HG03025 (cell line): Measurements from ENCODE around the gene INCA1.

ENCODE experiments used
- ATAC-seq: cut with Tn5 transposase; IDR thresholded peaks from one replicate; pipeline ENCODE4 v1.9.1; 2021; ENCODE audit warnings: mild to moderate bottlenecking, moderate library complexity; ENCODE audit not compliant: unreplicated experiment, low FRiP score

INCA1 gene

GRCh38 chr17:4950075-4950745 lies 47.1 kb downstream of the INCA1 start:
- peak; percentile 10 for ATAC-seq

GRCh38 chr17:4949321-4950074 lies 47.8 kb downstream of the INCA1 start:
- peak; percentile 20 for ATAC-seq

- ATAC-seq = peak; percentile 29
Measured at GRCh38 chr17:4948931-4949320, 48.4 kb downstream of the INCA1 start.

- ATAC-seq = peak; percentile 22
Measured at GRCh38 chr17:4948166-4948930, 49.0 kb downstream of the INCA1 start, which contains the start of gene PFN1. Gene PFN1 (minus strand): TSS chr17:4948530. CDS start chr17:4948394, 136 bp downstream.

GRCh38 chr17:4947411-4948165 lies 49.7 kb downstream of the INCA1 start:
- ATAC-seq = peak; percentile 19

- ATAC-seq = no peak
Measured at GRCh38 chr17:4947010-4947410, 50.3 kb downstream of the INCA1 start.

- no peak for ATAC-seq
Measured at GRCh38 chr17:4946312-4946976, 50.9 kb downstream of the INCA1 start.

- no peak for ATAC-seq
Measured at GRCh38 chr17:4945944-4946280, 51.4 kb downstream of the INCA1 start.

- ATAC-seq = no peak
Measured at GRCh38 chr17:4945176-4945943, 52.0 kb downstream of the INCA1 start.

- no peak for ATAC-seq
Measured at GRCh38 chr17:4944554-4945175, 52.7 kb downstream of the INCA1 start.

- no peak for ATAC-seq
Measured at GRCh38 chr17:4944163-4944553, 53.2 kb downstream of the INCA1 start.

- ATAC-seq = no peak
Measured at GRCh38 chr17:4942760-4943508, 54.4 kb downstream of the INCA1 start.

GRCh38 chr17:4941319-4941610 lies 56.1 kb downstream of the INCA1 start:
- no peak for ATAC-seq

GRCh38 chr17:4940555-4941318 lies 56.6 kb downstream of the INCA1 start:
- ATAC-seq = no peak

GRCh38 chr17:4939796-4940554 lies 57.3 kb downstream of the INCA1 start, which contains the start of the genes RNF167 and SLC25A11:
Gene RNF167 (plus strand): TSS chr17:4940268. CDS start chr17:4940910, 642 bp downstream.
Gene SLC25A11 (minus strand): TSS chr17:4940046. CDS start chr17:4939910, 136 bp downstream.
- peak; percentile 71 for ATAC-seq

GRCh38 chr17:4939546-4939795 lies 57.9 kb downstream of the INCA1 start:
- peak; percentile 7 for ATAC-seq
